KMS-11 (cell line): ENCODE results near the gene CDH11.

Experiments
- H2AFZ ChIP-seq: fragments of 200-600 bp; sonication (generic); 2 replicates; pipeline ENCODE4 v1.6.1; 2016; ENCODE audit warnings: antibody characterized with exemption, mixed run types, low read depth
- H3K27ac ChIP-seq: fragments of 200-600 bp; sonication (generic); 2 replicates; pipeline ENCODE4 v1.6.1; 2016; ENCODE audit warnings: mild to moderate bottlenecking, mixed run types
- H3K27me3 ChIP-seq: fragments of 200-600 bp; sonication (generic); 2 replicates; pipeline ENCODE4 v1.6.1; 2017; ENCODE audit warnings: mild to moderate bottlenecking, low read depth, mixed run types, moderate library complexity; ENCODE audit not compliant: insufficient read depth
- H3K36me3 ChIP-seq: fragments of 200-600 bp; sonication (generic); 2 replicates; pipeline ENCODE4 v1.6.1; 2017; ENCODE audit warnings: mild to moderate bottlenecking, mixed run types; ENCODE audit not compliant: insufficient read depth
- H3K4me1 ChIP-seq: fragments of 200-600 bp; sonication (generic); 2 replicates; pipeline ENCODE4 v1.6.1; 2016; ENCODE audit warnings: mild to moderate bottlenecking, low read depth, mixed run types; ENCODE audit not compliant: poor library complexity, severe bottlenecking
- H3K4me2 ChIP-seq: fragments of 200-600 bp; sonication (generic); 2 replicates; pipeline ENCODE4 v1.7.0; 2016; ENCODE audit warnings: mild to moderate bottlenecking, mixed run types
- H3K4me3 ChIP-seq: fragments of 200-600 bp; sonication (generic); IDR thresholded peaks from 2 replicates; pipeline ENCODE4 v1.6.1; 2017; ENCODE audit warnings: low read depth, low read length, mixed read lengths; ENCODE audit not compliant: insufficient read depth
- H3K79me2 ChIP-seq: fragments of 200-600 bp; sonication (generic); 2 replicates; pipeline ENCODE4 v1.6.1; 2016; ENCODE audit warnings: low read depth, mixed run types; ENCODE audit not compliant: insufficient read depth
- H3K9ac ChIP-seq: fragments of 200-600 bp; sonication (generic); 2 replicates; pipeline ENCODE4 v1.6.1; 2016; ENCODE audit warnings: mild to moderate bottlenecking, mixed run types
- H4K20me1 ChIP-seq: fragments of 200-600 bp; sonication (generic); 2 replicates; pipeline ENCODE4 v1.6.1; 2016; ENCODE audit warnings: mild to moderate bottlenecking, mixed run types; ENCODE audit not compliant: insufficient read depth
- TF ChIP-seq, protein P1 (sequence below): fragments of 200-600 bp; sonication (generic); conservative IDR thresholded peaks from 2 replicates; pipeline ENCODE4 v1.6.1; 2017; ENCODE audit warnings: low read depth, mild to moderate bottlenecking, antibody characterized with exemption, low read length, moderate library complexity, mixed read lengths

CDH11 gene

DNA sequence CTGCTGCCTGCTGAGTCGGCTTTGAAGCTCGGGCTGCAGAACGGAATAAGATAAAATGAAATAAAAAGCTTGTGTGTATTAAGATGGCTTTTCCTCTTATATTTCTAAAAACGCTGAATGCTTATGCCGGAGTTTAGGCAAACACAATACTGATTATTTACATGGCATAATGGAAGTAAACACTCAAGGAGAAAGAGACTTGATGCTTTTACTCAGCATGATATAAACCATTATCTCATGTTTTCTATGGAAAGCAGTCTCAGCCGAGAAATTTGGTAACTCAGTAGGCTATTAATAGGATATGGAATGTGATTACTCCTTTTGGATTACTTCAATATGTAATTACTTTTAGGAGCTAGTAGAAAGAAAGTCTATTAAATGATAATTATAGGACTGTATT is 153.3 kb downstream of the CDH11 start:
- Histone ChIP-seq H3K36me3 (no peaks in the 10 kb centered on the region), H2AFZ (no peak overlapping the region), H3K79me2 (no peaks in the 10 kb centered on the region), H3K27ac (no peak overlapping the region), H3K4me1 (no peaks in the 10 kb centered on the region), H3K4me2 (no peak overlapping the region), H3K4me3 (no peak overlapping the region), H3K9ac (no peak overlapping the region), H3K27me3 (no peaks in the 10 kb centered on the region), H4K20me1 (no peaks in the 10 kb centered on the region)
- TF ChIP-seq, protein P1, sequence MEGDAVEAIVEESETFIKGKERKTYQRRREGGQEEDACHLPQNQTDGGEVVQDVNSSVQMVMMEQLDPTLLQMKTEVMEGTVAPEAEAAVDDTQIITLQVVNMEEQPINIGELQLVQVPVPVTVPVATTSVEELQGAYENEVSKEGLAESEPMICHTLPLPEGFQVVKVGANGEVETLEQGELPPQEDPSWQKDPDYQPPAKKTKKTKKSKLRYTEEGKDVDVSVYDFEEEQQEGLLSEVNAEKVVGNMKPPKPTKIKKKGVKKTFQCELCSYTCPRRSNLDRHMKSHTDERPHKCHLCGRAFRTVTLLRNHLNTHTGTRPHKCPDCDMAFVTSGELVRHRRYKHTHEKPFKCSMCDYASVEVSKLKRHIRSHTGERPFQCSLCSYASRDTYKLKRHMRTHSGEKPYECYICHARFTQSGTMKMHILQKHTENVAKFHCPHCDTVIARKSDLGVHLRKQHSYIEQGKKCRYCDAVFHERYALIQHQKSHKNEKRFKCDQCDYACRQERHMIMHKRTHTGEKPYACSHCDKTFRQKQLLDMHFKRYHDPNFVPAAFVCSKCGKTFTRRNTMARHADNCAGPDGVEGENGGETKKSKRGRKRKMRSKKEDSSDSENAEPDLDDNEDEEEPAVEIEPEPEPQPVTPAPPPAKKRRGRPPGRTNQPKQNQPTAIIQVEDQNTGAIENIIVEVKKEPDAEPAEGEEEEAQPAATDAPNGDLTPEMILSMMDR: no peak

- Histone ChIP-seq H3K27me3 (no peaks in the 10 kb centered on the region), H2AFZ (no peak overlapping the region), H3K36me3 (no peaks in the 10 kb centered on the region), H3K27ac (no peak overlapping the region), H3K79me2 (no peaks in the 10 kb centered on the region), H4K20me1 (no peaks in the 10 kb centered on the region), H3K4me3 (no peak overlapping the region), H3K4me1 (no peaks in the 10 kb centered on the region), H3K9ac (no peak overlapping the region), H3K4me2 (no peak overlapping the region)
- TF ChIP-seq, protein P1: no peak
These were observed 157.7 kb downstream of the CDH11 start for GRCh38 chr16:64964126-64964540.

- no peaks in the 10 kb centered on the region for H3K36me3 ChIP-seq
- H3K27ac ChIP-seq: no peak overlapping the region
- H4K20me1 ChIP-seq: no peaks in the 10 kb centered on the region
- H3K4me3 ChIP-seq: no peak overlapping the region
- no peak overlapping the region for H2AFZ ChIP-seq
- no peaks in the 10 kb centered on the region for H3K27me3 ChIP-seq
- H3K9ac ChIP-seq: no peak overlapping the region
- H3K4me2 ChIP-seq: no peak overlapping the region
- H3K4me1 ChIP-seq: no peaks in the 10 kb centered on the region
- no peaks in the 10 kb centered on the region for H3K79me2 ChIP-seq
- TF ChIP-seq, protein P1: no peak
These were observed 159.1 kb downstream of the CDH11 start for GRCh38 chr16:64962786-64963185.

DNA sequence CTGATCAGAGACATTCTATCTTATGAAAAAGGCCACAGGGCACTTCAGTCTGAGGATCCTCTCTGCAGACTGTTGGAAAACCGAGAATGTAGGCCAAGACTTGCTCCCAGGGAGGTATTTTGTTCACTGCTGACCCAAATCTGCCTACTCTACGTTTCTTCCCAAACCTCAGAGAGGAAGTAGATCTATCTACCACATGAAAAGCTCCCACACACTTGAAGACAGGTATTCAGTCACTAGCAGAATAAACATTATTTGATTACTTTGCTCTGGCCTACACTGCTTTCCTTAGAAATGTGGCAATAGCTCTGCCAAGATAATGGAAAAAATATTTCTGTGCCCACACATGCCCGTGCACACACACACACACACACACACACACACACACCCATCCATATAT is 164.6 kb downstream of the CDH11 start:
- Histone ChIP-seq H2AFZ (no peak overlapping the region), H4K20me1 (no peaks in the 10 kb centered on the region), H3K9ac (no peak overlapping the region), H3K79me2 (no peaks in the 10 kb centered on the region), H3K36me3 (no peaks in the 10 kb centered on the region), H3K27ac (no peak overlapping the region), H3K4me3 (no peak overlapping the region), H3K4me1 (no peaks in the 10 kb centered on the region), H3K27me3 (no peaks in the 10 kb centered on the region), H3K4me2 (no peak overlapping the region)
- TF ChIP-seq, protein P1: no peak
